K562 (cell line): ENCODE data around the gene SCYL1. TPM values are rescaled to one million over a fixed set of nuclear protein-coding genes. Genes with fewer than 3 reads are reported as not detected.

Experiments
- FOXK1 ChIP-seq: sonication (generic); formaldehyde crosslinking; IDR thresholded peaks from 2 replicates; pipeline ENCODE4 v1.8.0; 2022; ENCODE audit warnings: missing genetic modification reagents, mild to moderate bottlenecking, borderline replicate concordance
- SMAD1 ChIP-seq: fragments of 150-350 bp; IDR thresholded peaks from 2 replicates; pipeline ENCODE4 v1.6.1; 2014; ENCODE audit warnings: low read length, low read depth; ENCODE audit not compliant: partially characterized antibody
- SP2 ChIP-seq: IDR thresholded peaks from 2 replicates; pipeline ENCODE4 v1.6.1; 2011; ENCODE audit warnings: mild to moderate bottlenecking, low read depth, low read length, moderate library complexity; ENCODE audit not compliant: poor library complexity, severe bottlenecking; ENCODE audit errors: extremely low read depth
- SREBF2 ChIP-seq: sonication (generic); formaldehyde crosslinking; IDR thresholded peaks from 2 replicates; pipeline ENCODE4 v1.4.0; 2020; ENCODE audit warnings: mild to moderate bottlenecking, missing genetic modification reagents
- ZNF133 ChIP-seq: fragments of 250-450 bp; sonication (Bioruptor Pico); IDR thresholded peaks from 2 replicates; pipeline ENCODE4 v1.4.0; 2020; ENCODE audit warnings: mild to moderate bottlenecking
- ZNF561 ChIP-seq: fragments of 450-650 bp; formaldehyde crosslinking; conservative IDR thresholded peaks from 2 replicates; pipeline ENCODE4 v1.4.0; 2020; ENCODE audit warnings: mild to moderate bottlenecking, moderate library complexity
- ZNF764 ChIP-seq: fragments of 250-450 bp; sonication (Bioruptor Pico); IDR thresholded peaks from 2 replicates; pipeline ENCODE4 v1.4.0; 2020; ENCODE audit warnings: low read depth, mild to moderate bottlenecking, moderate library complexity
- polyA plus RNA-seq, 8 experiments: library from polyadenylated mRNA; depleted of rRNA in 4 of 8; stranded (reverse) in 5 of 8; unstranded in 3 of 8; fragments of >200 nt; fragmentation: Nextera tagmentation in 2 of 8; fragmentation: Illumina TruSeq in 1 of 8; extraction: Ambion mirVana in 2 of 8; extraction: Trizol in 1 of 8; gene quantifications; 2 replicates each; pipeline versions ENCODE4 v1.2.1 to v1.2.3, GENCODE V29; 2011 to 2014; ENCODE audit warnings: inconsistent platforms in 1 of 8, missing spikeins in 1 of 8
- total RNA-seq, 7 experiments: library from RNA; depleted of rRNA in 6 of 7; stranded (reverse); fragments of >200 nt in 6 of 7; fragmentation: Illumina TruSeq in 2 of 7; extraction: Trizol in 2 of 7; gene quantifications; 2 replicates each; pipeline versions ENCODE4 v1.2.1 to v1.2.3, GENCODE V29; 2011 to 2021; ENCODE audit warnings: low replicate concordance in 1 of 7
- TF ChIP-seq, protein P1 (sequence below): fragments of 450-650 bp; IDR thresholded peaks from 2 replicates; pipeline ENCODE4 v1.6.1; 2016; ENCODE audit warnings: mild to moderate bottlenecking, moderate library complexity
- TF ChIP-seq, protein P2 (sequence below): sonication (generic); formaldehyde crosslinking; IDR thresholded peaks from 2 replicates; pipeline ENCODE4 v1.8.0; 2022; ENCODE audit warnings: mild to moderate bottlenecking, missing genetic modification reagents
- TF ChIP-seq, protein P3 (sequence below): sonication (generic); formaldehyde crosslinking; IDR thresholded peaks from 2 replicates; pipeline ENCODE4 v1.8.0; 2022; ENCODE audit warnings: missing genetic modification reagents, mild to moderate bottlenecking, borderline replicate concordance

SCYL1 gene
- total and polyA plus RNA-seq, 9 of the 15 experiments (the other 6 are each of a cell fraction or from before 2014, with no cell fraction given) = 1.9 to 145 (median 57.6) TPM

DNA sequence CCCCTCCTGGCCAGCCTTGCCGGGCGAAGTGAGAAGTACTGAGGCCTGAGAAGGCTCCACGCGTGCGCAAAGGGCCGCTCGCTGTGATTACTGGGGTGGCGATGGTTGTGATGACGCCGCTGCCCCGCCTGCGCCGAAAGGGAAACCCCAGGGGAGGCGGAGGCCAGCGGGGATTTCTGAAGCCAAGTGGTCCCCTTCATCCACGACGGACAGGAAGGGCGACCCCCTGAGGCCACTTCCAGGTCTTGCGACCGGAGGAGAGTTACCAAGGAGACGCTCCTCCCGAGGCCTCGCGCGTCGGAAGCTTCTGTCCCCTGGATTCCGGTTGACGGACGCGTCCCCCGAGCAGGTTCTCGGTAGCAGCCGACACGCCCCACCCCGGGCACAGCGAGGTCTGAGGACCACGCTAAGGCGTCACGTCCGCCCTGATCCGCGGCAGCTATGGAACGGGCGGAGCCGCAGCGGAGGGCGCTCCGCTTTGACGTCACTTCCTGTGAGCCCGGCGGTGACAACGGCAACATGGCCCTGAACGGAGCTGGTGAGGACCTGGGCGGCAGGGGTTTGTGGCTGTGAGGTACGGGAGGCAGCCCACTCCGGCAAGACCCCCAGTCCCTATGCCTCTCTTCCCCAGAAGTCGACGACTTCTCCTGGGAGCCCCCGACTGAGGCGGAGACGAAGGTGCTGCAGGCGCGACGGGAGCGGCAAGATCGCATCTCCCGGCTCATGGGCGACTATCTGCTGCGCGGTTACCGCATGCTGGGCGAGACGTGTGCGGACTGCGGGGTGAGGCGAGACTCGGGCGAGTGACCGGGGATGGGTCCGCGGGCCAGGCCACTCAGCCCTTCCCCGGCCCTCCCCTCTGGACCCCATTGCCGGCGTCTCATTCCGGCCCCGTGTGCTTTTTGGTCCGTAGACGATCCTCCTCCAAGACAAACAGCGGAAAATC lies 45.4 kb downstream of the SCYL1 start, which contains the start of gene ZNRD2 (continued):
- peak; percentile 88 for TF ChIP-seq FOXK1 (CRISPR knock-in tag)
- TF ChIP-seq ZNF561 (CRISPR knock-in tag) = no peak
- TF ChIP-seq, protein P1, sequence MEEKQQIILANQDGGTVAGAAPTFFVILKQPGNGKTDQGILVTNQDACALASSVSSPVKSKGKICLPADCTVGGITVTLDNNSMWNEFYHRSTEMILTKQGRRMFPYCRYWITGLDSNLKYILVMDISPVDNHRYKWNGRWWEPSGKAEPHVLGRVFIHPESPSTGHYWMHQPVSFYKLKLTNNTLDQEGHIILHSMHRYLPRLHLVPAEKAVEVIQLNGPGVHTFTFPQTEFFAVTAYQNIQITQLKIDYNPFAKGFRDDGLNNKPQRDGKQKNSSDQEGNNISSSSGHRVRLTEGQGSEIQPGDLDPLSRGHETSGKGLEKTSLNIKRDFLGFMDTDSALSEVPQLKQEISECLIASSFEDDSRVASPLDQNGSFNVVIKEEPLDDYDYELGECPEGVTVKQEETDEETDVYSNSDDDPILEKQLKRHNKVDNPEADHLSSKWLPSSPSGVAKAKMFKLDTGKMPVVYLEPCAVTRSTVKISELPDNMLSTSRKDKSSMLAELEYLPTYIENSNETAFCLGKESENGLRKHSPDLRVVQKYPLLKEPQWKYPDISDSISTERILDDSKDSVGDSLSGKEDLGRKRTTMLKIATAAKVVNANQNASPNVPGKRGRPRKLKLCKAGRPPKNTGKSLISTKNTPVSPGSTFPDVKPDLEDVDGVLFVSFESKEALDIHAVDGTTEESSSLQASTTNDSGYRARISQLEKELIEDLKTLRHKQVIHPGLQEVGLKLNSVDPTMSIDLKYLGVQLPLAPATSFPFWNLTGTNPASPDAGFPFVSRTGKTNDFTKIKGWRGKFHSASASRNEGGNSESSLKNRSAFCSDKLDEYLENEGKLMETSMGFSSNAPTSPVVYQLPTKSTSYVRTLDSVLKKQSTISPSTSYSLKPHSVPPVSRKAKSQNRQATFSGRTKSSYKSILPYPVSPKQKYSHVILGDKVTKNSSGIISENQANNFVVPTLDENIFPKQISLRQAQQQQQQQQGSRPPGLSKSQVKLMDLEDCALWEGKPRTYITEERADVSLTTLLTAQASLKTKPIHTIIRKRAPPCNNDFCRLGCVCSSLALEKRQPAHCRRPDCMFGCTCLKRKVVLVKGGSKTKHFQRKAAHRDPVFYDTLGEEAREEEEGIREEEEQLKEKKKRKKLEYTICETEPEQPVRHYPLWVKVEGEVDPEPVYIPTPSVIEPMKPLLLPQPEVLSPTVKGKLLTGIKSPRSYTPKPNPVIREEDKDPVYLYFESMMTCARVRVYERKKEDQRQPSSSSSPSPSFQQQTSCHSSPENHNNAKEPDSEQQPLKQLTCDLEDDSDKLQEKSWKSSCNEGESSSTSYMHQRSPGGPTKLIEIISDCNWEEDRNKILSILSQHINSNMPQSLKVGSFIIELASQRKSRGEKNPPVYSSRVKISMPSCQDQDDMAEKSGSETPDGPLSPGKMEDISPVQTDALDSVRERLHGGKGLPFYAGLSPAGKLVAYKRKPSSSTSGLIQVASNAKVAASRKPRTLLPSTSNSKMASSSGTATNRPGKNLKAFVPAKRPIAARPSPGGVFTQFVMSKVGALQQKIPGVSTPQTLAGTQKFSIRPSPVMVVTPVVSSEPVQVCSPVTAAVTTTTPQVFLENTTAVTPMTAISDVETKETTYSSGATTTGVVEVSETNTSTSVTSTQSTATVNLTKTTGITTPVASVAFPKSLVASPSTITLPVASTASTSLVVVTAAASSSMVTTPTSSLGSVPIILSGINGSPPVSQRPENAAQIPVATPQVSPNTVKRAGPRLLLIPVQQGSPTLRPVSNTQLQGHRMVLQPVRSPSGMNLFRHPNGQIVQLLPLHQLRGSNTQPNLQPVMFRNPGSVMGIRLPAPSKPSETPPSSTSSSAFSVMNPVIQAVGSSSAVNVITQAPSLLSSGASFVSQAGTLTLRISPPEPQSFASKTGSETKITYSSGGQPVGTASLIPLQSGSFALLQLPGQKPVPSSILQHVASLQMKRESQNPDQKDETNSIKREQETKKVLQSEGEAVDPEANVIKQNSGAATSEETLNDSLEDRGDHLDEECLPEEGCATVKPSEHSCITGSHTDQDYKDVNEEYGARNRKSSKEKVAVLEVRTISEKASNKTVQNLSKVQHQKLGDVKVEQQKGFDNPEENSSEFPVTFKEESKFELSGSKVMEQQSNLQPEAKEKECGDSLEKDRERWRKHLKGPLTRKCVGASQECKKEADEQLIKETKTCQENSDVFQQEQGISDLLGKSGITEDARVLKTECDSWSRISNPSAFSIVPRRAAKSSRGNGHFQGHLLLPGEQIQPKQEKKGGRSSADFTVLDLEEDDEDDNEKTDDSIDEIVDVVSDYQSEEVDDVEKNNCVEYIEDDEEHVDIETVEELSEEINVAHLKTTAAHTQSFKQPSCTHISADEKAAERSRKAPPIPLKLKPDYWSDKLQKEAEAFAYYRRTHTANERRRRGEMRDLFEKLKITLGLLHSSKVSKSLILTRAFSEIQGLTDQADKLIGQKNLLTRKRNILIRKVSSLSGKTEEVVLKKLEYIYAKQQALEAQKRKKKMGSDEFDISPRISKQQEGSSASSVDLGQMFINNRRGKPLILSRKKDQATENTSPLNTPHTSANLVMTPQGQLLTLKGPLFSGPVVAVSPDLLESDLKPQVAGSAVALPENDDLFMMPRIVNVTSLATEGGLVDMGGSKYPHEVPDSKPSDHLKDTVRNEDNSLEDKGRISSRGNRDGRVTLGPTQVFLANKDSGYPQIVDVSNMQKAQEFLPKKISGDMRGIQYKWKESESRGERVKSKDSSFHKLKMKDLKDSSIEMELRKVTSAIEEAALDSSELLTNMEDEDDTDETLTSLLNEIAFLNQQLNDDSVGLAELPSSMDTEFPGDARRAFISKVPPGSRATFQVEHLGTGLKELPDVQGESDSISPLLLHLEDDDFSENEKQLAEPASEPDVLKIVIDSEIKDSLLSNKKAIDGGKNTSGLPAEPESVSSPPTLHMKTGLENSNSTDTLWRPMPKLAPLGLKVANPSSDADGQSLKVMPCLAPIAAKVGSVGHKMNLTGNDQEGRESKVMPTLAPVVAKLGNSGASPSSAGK = no peak
- no peak for TF ChIP-seq ZNF133 (CRISPR knock-in tag)
- no peak for TF ChIP-seq SREBF2 (CRISPR knock-in tag)
- no peak for TF ChIP-seq SP2
- TF ChIP-seq SMAD1 = no peak
- TF ChIP-seq, protein P2, sequence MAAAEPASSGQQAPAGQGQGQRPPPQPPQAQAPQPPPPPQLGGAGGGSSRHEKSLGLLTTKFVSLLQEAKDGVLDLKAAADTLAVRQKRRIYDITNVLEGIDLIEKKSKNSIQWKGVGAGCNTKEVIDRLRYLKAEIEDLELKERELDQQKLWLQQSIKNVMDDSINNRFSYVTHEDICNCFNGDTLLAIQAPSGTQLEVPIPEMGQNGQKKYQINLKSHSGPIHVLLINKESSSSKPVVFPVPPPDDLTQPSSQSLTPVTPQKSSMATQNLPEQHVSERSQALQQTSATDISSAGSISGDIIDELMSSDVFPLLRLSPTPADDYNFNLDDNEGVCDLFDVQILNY (CRISPR knock-in tag) = no peak
- no peak for TF ChIP-seq ZNF764 (CRISPR knock-in tag)
- TF ChIP-seq, protein P3, sequence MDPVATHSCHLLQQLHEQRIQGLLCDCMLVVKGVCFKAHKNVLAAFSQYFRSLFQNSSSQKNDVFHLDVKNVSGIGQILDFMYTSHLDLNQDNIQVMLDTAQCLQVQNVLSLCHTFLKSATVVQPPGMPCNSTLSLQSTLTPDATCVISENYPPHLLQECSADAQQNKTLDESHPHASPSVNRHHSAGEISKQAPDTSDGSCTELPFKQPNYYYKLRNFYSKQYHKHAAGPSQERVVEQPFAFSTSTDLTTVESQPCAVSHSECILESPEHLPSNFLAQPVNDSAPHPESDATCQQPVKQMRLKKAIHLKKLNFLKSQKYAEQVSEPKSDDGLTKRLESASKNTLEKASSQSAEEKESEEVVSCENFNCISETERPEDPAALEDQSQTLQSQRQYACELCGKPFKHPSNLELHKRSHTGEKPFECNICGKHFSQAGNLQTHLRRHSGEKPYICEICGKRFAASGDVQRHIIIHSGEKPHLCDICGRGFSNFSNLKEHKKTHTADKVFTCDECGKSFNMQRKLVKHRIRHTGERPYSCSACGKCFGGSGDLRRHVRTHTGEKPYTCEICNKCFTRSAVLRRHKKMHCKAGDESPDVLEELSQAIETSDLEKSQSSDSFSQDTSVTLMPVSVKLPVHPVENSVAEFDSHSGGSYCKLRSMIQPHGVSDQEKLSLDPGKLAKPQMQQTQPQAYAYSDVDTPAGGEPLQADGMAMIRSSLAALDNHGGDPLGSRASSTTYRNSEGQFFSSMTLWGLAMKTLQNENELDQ = no peak
